COR-L47 (cell line): Measurements from ENCODE around the gene ACVR1B.

ENCODE experiments used
- DNase-seq: peaks from one replicate; lab custom pipeline; 2025; lab: John Stamatoyannopoulos, UW

ACVR1B gene

DNA sequence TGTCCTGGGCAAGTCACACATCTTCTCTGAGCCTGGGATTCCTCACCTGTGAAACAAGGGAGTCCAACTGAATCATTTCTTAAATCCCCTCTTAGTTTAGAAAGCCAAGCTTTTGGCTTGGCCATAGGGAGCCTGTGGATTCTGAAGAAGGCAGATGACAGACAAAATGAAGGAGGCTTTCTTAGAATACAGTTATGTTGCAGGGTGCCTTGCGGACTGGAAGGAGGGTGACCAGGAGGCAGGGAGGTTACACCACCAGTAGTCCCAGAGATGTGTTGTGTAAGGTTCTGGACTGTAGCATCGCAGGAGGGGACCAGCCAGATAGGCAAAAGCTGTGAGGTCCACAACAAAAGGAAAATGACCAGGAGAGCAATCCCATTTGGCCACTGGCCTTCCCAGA lies 8.2 kb upstream of the ACVR1B start:
- DNase-seq = no peak

DNA sequence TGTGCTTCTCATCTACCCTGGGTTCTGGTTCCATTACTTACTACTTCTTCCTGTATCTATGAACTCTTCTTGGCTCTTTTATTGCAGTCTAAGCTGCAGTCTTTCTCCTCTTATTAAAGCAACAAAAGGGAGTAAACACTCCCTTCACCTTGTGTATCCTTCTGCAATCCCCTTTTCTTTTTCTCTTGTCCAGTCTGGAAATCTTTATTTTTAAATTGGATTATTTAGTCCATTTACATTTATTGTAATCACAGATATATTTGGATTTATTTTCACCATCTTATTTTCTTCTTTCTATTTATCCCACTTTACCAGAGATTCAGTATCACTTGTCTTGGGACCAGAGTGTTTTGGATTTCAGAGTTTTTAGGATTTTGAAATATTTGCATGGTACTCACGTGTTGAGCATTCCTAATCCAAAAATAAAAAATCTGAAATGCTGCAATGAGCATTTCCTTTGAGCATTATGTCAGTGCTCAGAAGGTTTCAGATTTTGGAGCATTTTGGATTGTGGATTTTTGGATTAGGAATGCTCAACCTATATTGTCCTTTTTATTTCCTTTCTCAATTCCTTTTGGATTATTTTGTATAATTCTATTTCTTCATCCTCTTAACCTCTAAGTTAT lies 6.8 kb upstream of the ACVR1B start:
- DNase-seq = no peak

DNA sequence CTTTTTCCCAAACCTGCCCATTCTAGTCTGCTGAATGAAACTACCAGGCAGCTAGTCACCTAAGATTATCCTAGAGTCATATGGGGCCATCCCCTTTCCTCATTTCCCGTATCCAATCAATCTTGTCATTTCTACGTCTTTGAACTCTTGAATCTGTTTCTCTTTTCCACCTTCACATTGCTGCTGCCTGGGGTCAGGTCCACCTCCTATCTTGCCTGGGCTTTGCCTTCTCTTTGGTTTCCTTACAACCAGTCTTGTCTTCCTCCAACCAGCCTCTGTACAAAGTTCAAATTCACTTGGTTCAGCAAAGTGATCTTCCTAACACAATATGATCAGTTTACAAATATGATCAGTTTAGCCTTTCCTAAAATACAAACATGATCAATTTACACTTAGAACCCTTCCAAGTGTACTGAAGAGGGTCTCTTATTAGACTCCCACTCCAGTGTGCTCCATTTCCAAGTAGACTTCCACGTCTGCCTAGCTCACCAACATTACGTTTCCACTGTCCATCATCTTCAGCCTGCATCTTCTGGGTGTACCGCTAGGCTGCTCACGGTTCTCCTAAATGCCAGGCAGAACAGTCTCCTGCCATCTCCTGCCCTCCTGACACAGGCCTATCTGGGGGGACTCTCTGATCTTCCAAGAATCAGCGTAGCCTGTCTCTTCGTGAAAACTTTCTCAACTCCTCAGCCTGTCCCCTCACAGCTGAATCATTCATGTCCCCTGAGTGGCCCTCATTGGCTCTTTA lies 4.1 kb upstream of the ACVR1B start:
- no peak for DNase-seq

GRCh38 chr12:51948066-51948465 lies 3.4 kb upstream of the ACVR1B start:
- no peak for DNase-seq

GRCh38 chr12:51949342-51950030 lies 2.0 kb upstream of the ACVR1B start:
- no peak for DNase-seq

- no peak for DNase-seq
These were observed 759 bp upstream of the ACVR1B start for GRCh38 chr12:51950682-51951198.

GRCh38 chr12:51951843-51952722 lies 584 bp downstream of the ACVR1B start:
- no peak for DNase-seq

GRCh38 chr12:51953089-51953488 lies 1.6 kb downstream of the ACVR1B start:
- DNase-seq = no peak

DNA sequence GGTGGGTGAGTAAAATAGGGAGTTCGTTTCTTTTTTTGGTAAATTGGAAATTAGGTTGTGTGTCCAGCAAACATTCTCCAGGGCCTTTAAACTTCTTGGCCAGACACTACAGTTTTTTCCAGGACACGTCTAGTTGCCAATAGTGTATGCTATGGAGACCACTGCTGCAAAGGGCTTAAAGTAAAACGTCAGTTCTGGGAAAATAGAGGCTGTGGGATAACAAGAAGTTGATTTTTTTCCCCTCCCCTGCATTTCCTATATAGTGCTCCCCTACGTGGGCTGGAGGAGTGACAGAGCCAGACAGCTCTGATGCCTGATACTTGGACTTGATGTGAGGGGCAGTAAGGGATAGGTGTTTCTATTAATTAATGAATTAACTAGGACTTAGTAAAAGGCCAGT lies 2.4 kb downstream of the ACVR1B start:
- DNase-seq = no peak

GRCh38 chr12:51954561-51955361 lies 3.3 kb downstream of the ACVR1B start:
- DNase-seq = peak; percentile 19

DNA sequence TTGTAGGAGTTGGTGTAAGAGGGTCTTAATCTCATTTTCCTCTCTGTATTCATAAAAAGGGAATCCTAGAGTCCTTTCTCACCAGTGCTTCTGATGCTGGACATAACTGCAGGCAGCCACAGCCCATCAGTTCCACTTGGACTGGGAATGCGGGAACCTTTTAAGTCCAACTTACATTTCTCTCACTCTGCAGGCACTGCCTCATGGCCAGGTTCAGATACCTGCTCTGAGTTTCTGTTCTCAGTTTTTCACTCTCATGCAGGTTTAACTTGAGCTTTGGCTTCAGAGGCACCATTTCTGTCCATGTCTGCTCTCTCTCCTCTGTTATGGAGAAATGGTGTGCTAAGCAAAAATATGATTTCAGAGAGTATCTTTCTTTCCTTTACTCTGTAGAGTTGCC lies 4.2 kb downstream of the ACVR1B start:
- no peak for DNase-seq

- DNase-seq = no peak
These were observed 7.0 kb downstream of the ACVR1B start for GRCh38 chr12:51958542-51958941.

DNA sequence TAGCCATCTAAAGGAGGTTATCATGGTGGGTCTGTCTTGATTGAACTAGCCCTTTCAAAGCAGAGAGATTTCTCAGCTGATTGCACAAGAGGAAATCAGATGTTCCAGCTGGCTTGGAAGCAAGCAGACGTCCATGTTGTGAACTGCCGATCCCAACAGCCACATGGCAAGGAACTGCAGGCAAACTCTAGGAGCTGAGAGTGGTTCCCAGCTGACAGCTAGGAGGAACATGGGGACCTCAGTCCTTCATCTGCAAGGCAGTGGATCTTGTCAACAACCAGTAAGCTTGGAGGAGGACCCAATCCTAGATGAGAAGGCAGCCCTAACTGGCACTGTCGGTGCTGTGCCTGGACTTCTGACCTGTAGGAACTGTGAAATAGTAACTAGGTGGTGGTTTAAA lies 7.7 kb downstream of the ACVR1B start:
- DNase-seq = no peak

DNA sequence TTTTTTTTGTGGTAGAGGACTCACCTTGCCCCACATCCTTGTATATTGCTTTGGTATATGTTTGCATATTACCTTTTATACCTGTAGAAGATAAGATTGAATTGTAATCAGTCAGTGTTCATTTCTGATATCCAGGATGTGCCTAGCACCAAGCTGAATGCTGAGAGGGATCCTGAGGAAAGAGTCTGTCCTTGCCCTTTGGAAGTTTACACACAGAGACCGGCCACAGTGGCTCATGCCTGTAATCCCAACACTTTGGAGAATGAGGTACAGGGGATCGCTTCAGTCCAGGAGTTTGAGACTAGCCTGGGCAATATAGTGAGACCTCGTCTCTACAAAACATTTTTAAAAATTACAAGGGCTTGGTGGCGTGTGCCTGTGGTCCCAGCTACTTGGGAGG lies 8.4 kb downstream of the ACVR1B start:
- DNase-seq = no peak

- DNase-seq = no peak
These were observed 9.0 kb downstream of the ACVR1B start for GRCh38 chr12:51960488-51960887.

- DNase-seq = no peak
These were observed 9.4 kb downstream of the ACVR1B start for GRCh38 chr12:51960890-51961289.

DNA sequence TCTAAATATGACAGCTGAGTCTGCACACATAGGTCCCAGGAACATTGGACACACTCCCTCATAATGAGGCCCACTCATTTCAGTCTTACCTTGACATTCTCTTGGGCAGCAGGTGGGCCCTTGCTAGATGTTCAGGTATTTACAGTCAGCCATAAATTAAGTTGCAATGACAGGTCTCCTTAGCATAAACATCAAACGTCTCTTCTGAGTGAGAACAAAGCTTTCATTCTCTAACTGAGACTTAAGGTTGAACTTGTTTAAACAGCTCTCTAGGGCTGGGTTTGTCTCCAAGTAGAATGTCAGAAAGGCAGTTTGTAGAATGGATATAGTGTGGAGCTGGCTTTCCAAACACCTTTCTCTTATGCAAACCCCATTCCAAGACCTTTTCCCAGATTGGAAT lies 10.3 kb downstream of the ACVR1B start:
- DNase-seq = no peak

GRCh38 chr12:51962737-51963136 lies 11.2 kb downstream of the ACVR1B start:
- DNase-seq = no peak

GRCh38 chr12:51963477-51963876 lies 12.0 kb downstream of the ACVR1B start:
- no peak for DNase-seq

- no peak for DNase-seq
These were observed 18.1 kb downstream of the ACVR1B start for GRCh38 chr12:51969643-51970042.
